Stimulated activated CD4-positive, alpha-beta T cell treated with anti-CD3 and anti-CD28 coated beads, Interleukin-12 subunit alpha, Interleukin-12 subunit beta, amount 100 ng/mL, for 4 hours (primary cell): Measurements from ENCODE around the gene RIMS3.

Experiments used
- DNase-seq: peaks from one replicate; pipeline ENCODE4 v3.0.0-alpha.2; 2020

The RIMS3 gene

DNA sequence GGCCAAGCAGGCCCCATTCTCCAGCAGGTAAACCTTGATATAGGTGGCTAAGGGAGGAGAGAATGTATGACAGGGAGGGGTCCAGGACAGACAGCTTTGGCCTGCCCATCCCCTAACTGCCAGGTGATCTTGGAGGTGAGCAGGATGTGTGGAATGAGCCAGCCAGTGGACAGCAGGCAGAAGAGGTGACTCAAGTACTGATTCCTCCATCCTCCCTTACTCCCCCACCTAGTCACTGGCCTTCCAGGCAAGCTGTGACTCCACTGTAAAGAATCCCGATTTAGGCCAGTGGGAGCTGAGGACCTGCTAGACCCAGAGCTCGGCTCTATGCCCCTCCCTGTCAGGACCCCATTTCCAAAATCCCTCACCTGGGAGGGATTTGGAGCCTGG lies 36.6 kb downstream of the RIMS3 start:
- DNase-seq: no peak

DNA sequence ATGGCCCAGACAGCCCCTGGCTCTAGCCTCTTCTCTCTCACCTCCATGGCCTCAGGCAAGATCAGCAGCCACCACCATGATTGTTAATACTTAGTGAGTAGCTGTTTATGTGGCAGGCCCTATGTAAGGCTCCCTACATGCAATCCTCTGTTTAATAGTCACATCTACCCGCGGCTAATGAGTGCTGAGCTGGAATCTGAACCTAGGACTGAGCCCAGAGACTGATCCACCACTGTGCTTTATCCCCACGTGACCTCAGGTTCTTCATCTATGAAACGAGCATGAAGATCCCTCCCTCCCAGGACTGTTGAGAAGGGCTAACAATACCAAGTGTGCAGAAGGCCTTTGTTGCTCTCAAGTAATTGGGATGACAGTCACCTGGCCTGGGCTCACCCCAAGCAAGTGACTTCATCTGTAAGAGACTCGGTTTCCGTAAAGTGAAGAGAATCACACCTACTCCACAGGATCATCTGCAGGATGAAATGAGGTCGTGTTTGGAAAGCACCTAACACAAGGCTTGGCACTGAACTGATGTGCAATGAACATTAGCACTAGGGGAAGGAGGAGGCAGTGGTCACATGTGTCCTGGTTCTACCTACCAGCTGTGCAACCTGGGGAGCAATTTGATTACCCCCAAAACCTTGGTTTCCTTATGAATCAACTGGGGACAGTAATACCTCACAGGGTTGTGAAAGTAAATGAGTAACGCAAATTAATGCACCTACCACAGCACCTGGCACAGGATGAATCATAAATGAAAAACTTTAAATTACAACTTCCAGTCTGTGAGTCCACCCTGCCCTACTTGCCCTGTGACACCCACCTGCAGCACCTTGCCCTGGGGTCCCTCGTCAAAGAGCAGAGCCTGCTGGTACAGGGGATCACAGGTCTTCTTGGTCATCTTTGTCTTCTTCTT lies 37.2 kb downstream of the RIMS3 start:
- no peak for DNase-seq

- no peak for DNase-seq
Observed at GRCh38 chr1:40626383-40626770, 39.1 kb downstream of the RIMS3 start.

- DNase-seq: no peak
Observed at GRCh38 chr1:40625476-40626382, 39.8 kb downstream of the RIMS3 start.

- DNase-seq: peak; percentile 10
Observed at GRCh38 chr1:40625076-40625475, 40.4 kb downstream of the RIMS3 start.

DNA sequence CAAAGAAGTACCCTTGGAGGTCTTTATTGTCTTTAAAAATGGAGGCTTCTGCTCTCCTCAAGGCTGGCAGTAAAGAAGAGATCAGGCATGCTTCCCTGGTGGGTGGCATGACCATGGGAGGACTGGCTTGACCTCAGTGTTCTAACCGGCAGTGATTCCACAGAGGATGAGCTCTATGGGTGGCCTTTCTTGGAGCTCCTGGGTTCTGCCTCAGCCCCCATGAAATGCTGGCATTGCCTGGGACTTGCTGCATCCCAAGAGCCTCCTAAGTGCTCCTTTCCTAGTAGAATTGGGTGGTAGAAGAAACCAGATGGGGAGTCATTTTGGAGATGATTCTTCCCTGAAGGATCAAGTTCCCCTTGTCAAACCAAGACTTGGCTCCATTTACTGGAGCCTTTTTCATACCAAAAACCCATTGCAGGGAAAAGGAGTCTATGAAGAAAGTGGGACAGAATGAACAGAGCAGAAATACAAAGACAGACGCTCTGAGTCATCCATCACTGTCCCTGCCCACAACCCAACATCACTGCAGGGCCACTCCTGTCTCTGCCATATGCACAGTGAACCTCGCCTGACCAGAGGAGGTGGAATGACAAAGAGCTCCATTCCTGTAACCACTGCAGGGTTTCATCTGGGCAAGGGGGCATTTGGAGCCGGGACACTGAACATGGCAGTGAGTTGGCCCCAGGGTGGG lies 42.4 kb downstream of the RIMS3 start:
- no peak for DNase-seq

DNA sequence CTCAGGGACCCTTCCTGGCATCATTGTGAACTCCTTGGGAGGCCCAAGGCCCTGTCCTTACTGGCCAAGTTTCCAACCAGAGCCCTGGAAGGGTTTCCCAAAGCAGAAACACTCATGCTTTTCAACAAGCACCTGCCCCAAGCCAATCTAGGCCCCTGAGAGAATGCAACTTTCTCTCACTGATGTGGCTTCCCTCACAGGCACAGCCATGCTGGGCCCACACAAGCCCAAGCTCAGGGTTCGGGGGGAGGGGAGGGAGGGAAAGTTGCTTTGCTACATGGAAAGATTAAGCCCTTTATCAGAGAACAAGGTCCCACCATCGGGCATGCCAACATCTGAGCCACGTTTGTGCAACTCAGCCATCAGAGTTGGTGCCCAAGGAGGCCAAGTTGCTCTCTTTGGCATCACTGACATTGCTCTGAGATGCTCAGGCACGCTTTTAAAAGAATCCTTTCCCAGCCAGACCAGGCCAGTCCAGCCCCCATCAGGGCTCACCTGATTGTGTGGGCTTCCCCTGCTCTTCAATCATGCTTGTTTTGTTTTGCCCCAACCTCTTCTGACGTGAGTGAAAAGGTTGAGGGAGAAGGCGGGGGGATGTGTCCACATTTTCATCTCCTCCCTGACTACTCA lies 43.5 kb downstream of the RIMS3 start:
- no peak for DNase-seq

GRCh38 chr1:40620586-40621210 lies 44.8 kb downstream of the RIMS3 start:
- DNase-seq: no peak

- DNase-seq: no peak
Observed at GRCh38 chr1:40620150-40620549, 45.3 kb downstream of the RIMS3 start.

- no peak for DNase-seq
Observed at GRCh38 chr1:40618108-40618507, 47.4 kb downstream of the RIMS3 start.

GRCh38 chr1:40612345-40612831 lies 53.1 kb downstream of the RIMS3 start:
- DNase-seq: peak; percentile 59

GRCh38 chr1:40610156-40610555 lies 55.3 kb downstream of the RIMS3 start:
- DNase-seq: no peak

DNA sequence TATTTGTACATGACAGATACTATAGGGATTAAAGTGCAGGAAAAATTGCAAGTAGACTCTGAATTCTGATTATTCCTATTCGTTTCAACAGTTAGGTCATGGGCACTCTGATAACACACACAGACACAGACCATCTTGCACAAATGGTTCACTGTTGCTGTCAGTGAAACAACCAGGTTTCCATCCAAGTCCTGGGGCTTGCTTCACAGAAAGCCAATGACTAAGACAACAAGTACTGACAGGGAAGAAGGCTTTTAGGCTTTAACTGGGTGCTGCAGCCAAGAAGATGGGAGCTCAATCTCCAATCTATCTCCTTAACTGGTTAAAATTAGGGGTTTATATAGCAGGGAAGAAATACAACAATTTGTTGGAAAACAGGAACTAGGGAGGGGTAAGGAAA lies 57.6 kb downstream of the RIMS3 start:
- no peak for DNase-seq

GRCh38 chr1:40606978-40607377 lies 58.5 kb downstream of the RIMS3 start:
- no peak for DNase-seq

DNA sequence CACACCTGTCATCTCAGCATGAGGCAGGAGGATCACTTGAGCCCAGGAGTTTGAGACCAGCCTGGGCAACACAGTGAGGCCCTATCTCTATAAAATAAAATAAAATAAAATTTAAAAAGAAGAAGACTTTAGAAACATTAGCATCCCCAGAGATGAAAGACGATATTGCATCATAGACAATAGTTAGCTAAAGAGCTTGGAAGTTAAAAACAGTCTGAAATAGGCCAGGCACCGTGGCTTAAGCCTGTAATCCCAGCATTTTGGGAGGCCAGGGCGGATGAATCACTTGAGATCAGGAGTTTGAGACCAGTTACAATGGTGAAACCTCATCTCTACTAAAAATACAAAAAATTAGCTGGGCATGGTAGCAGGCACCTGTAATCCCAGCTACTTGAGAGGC lies 59.3 kb downstream of the RIMS3 start:
- no peak for DNase-seq

- DNase-seq: no peak
Observed at GRCh38 chr1:40599926-40600325, 65.6 kb downstream of the RIMS3 start.

- no peak for DNase-seq
Observed at GRCh38 chr1:40595623-40596022, 69.9 kb downstream of the RIMS3 start.

GRCh38 chr1:40594187-40594531 lies 71.3 kb downstream of the RIMS3 start:
- DNase-seq: no peak

DNA sequence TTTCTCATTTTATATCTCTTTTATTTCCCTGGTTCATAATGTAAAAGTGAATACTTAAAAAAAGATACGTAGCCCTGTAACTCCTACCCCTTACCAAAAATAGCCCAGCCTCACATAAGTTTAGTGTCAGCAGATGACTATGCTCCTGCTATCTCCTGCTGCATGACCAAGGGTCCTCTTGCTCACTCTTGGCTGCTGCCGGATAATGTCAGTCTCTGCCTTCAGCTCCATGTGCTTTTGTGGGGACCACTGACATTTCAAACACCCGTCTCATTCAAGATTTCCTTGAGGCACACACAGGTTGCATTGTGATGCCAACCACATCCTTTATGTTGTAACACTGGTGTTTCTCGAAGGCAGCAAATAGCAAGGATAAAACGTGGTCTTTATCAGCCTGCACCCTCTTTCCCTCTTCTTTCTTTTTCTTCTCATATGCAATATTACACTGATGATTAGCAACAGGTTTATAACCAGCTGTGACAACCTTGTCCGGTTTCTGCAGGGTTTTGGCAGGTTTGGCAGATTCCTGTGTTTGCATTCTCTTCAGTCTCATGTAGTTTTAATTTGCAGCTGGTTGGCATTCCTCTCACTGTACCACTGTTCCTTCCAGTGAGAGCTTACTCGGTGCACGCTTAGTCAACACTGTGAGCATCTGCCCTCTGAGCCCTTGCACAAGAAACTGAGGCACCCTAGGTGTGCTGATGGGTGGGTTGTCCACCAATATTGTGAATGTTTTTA lies 71.9 kb downstream of the RIMS3 start:
- DNase-seq: no peak

DNA sequence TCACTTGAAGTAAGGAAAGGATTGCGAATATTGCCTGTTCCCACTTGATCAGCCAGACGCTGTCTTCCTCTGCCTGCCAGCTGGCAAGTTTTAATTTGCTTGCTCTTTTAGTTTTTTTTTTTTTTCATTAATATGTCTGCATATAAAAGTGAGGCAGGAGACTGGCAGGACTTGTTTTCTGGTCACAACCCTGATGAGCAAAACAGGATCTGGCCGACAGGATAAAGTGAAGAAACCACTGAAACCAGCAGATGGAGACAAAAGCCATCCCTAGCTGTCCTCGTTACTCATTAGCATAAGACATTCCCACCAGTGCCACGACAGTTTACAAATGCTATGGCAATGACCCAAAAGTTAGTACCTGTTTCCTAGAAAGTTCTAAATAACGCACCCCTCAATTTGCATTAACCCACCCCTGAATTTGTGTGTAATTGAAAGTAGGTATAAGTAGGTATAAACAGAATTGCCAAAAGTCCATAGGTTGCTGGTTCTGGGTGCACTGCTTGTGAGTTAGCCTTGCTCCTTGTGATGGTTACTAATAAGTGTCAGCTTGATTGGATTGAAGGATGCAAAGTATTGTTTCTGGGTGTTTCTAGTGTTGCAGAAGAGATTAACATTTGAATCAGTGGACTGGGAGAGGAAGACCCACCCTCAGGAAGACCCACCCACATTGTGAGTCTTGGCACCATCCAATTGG lies 73.2 kb downstream of the RIMS3 start:
- no peak for DNase-seq

DNA sequence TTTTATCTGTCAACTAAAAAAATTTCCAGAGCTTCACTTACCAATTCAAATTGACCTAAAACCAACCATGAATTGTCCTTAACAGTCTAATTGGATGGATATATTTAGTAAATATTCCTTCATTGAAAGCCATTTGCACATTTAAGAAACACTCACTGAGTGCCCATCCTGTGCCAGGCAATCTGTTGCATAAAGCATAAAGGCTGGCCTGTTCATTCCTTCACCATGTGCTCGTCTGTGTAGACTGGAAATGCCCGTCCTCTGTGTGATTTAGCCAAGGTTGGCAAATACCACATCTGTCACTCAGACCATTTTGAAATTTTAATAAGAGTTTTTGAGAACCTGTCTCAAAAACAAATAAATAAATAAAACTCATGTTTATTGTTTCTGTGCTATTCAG lies 76.9 kb downstream of the RIMS3 start:
- no peak for DNase-seq
